IPS-18c (cell line): ENCODE results near the gene SLC35A3.
"Not testable (repeated sequence)": the region's sequence is repeated elsewhere in the genome, so short reads cannot be mapped to it uniquely, and the experiment has no call there.

Source experiments
- H3K4me3 ChIP-seq: 2 replicates; pipeline ENCODE4 v1.7.0; 2013; ENCODE audit warnings: low read depth, mild to moderate bottlenecking, low read length, moderate library complexity; ENCODE audit not compliant: insufficient read depth
- H3K9me3 ChIP-seq: one replicate; pipeline ENCODE4 v1.6.1; 2013; ENCODE audit warnings: mild to moderate bottlenecking, low read length, moderate library complexity; ENCODE audit not compliant: control insufficient read depth, insufficient read depth

Gene SLC35A3

GRCh38 chr1:99969729-99970621, at the start of gene SLC35A3:
Gene SLC35A3 (plus strand): TSS chr1:99969996. CDS start chr1:99993555, 23,559 bp downstream.
- H3K4me3 ChIP-seq, result peak within 1 kb of the TSS; percentile 90
- H3K9me3 ChIP-seq, result no peaks in the 10 kb centered on the region

DNA sequence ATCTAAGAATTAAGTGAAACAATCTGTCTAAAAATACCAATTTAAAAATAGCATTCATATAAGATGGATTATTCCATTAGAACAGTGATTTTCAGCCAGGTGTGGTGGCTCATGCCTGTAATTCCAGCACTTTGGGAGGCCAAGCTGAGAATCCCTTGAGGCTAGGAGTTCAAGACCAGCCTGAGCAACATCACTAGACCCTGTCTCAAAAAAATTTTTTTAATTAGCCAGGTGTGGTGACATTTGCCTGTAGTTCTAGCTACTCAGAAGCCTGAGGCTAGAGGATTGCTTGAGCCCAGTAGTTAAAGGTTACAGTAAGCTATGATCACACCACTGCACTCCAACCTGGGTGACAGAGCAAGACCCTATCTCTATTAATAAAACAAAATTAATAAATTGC, 35.0 kb upstream of the SLC35A3 start:
- Histone ChIP-seq H3K9me3 (no peaks in the 10 kb centered on the region), H3K4me3 (no peak overlapping the region)

- H3K4me3 ChIP-seq, result no peak overlapping the region
- H3K9me3 ChIP-seq, result no peaks in the 10 kb centered on the region
These were observed 34.3 kb upstream of the SLC35A3 start for GRCh38 chr1:99935534-99935933.

DNA sequence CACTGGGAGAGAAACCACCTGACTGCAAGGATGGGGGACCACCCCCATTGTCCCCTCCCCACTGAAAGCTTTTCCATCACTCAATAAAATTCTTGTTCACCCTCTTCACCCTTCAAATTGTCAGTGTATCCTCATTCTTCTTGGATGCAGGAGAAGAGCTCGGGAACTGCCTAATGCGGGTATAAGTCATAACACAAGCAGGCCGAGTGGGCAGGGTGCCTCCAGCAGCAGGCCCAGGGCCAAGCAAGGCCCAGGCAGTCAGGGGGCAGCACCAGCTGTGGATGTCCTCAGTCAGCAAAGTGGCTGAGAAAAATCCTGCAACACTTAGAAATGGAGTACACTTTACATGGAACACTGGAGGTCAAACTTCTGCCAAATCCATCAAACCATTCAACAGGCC, 33.7 kb upstream of the SLC35A3 start:
- no peak overlapping the region for H3K4me3 ChIP-seq

GRCh38 chr1:99942723-99943122, 27.1 kb upstream of the SLC35A3 start:
- Histone ChIP-seq H3K9me3 (no peaks in the 10 kb centered on the region), H3K4me3 (no peak overlapping the region)

More for the DNA sequence above, 33.7 kb upstream of the SLC35A3 start:
- no peaks in the 10 kb centered on the region for H3K9me3 ChIP-seq

GRCh38 chr1:99943223-99943794, 26.5 kb upstream of the SLC35A3 start:
- H3K4me3 ChIP-seq, result no peak overlapping the region
- no peaks in the 10 kb centered on the region for H3K9me3 ChIP-seq

GRCh38 chr1:99944192-99944591, 25.6 kb upstream of the SLC35A3 start:
- Histone ChIP-seq H3K9me3 (no peaks in the 10 kb centered on the region), H3K4me3 (no peak overlapping the region)

GRCh38 chr1:99945174-99945573, 24.6 kb upstream of the SLC35A3 start:
- Histone ChIP-seq H3K4me3 (no peak overlapping the region), H3K9me3 (no peaks in the 10 kb centered on the region)

DNA sequence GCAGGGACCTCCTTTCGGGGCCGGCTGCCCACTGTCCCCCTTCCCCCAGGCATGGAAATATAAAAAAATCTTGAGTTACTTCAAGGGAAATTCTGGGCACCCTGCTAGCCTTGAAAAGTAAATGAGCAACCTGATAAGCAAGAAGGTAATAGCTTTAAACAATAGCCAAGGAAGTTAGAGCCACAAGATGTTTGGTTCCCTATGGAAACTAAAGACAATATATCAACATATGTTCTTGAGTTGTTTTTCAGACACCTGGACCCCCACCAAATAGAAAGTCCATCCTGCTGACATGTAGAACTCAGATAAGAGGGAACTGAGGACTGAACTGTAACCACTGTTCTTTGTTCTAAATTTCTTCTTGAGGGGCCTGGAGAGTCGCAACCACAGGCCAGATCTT, 19.3 kb upstream of the SLC35A3 start:
- Histone ChIP-seq H3K4me3 (no peak overlapping the region), H3K9me3 (no peaks in the 10 kb centered on the region)

DNA sequence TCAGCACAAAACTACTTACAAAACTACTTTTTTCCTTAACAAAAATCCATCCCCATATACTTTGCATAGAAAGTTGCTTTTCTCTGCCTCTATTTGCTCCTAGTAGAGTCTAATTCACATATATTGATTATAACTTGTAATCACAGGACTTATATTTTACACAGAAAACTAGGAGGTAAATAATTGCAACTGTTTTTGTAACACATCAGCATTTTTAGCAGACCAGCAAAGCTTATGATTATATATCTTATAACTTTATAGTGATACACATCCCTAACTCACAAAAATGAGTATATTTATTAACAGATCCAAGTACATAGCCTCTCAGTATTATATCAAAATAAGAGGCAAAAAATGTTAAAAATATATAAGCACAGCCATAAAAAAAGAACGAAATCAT, 17.3 kb upstream of the SLC35A3 start:
- Histone ChIP-seq H3K4me3 (no peak overlapping the region), H3K9me3 (no peaks in the 10 kb centered on the region)

GRCh38 chr1:99955375-99955774, 14.4 kb upstream of the SLC35A3 start:
- Histone ChIP-seq H3K9me3 (no peaks in the 10 kb centered on the region), H3K4me3 (no peak overlapping the region)

- no peaks in the 10 kb centered on the region for H3K9me3 ChIP-seq
- no peak overlapping the region for H3K4me3 ChIP-seq
These were observed 13.0 kb upstream of the SLC35A3 start for GRCh38 chr1:99956755-99957154.

- H3K9me3 ChIP-seq, result no peaks in the 10 kb centered on the region
- H3K4me3 ChIP-seq, result no peak overlapping the region
These were observed 12.0 kb upstream of the SLC35A3 start for GRCh38 chr1:99957818-99958217.

- not testable (repeated sequence) for H3K9me3 ChIP-seq, H3K4me3 ChIP-seq
These were observed 10.5 kb upstream of the SLC35A3 start for GRCh38 chr1:99959189-99959705.

GRCh38 chr1:99960260-99960659, 9.5 kb upstream of the SLC35A3 start:
- H3K9me3 ChIP-seq, H3K4me3 ChIP-seq: not testable (repeated sequence)

DNA sequence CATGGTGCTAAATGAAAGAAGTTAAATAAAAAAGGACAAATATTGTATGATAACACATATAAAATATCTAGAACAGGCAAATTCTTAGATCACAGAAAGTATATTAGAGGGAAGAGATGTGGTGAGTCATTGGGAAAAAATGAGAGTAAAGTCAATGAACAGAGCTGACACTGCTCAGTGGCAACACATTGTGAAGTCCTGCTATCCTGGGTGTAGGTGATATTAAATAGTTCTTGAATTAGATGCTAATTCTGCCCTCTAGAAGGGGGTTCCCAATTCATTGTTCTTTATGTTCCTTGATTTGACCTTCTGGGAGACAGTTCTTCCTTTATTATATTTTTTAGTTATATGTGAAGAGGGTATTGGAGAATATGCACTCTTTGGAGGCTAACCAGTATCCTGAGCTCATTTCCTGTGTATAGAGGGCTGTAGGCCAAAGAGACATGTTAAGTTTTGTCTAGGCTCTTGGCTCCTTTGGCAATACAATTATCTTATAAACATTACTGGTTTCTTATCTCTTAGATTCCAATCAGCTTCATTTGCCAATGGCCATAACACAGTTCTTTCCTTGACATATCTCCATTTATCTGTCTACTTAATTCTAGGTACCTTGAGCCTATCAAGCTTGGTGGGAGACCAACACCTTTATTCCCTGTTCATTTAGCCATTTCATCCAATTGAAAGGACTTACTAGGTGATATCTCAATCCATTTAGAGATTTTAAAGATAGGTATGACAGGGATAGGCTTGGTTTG, 6.6 kb upstream of the SLC35A3 start:
- H3K4me3 ChIP-seq, result no peak overlapping the region
- no peaks in the 10 kb centered on the region for H3K9me3 ChIP-seq

DNA sequence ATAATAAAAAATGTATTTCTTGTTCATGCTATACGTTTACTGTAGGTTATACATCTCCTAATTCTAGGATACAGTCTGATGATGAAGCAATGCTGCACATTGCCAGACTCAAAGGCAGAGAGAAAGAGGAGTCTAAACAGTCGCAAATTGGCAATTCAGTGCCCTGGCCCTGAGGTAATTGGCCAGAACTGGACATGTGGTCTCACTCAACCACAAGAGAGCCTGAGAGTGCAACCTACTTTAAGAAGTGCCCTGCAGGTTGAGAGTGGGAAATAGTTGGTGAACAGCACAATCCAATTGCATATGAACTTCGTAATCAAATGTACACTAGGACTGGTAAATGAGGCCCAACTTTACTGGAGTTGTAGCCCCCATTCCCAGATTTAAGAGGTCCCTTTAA, 5.0 kb upstream of the SLC35A3 start:
- Histone ChIP-seq H3K4me3 (no peak overlapping the region), H3K9me3 (no peaks in the 10 kb centered on the region)
